ENCODE results near the gene JAG2. TPM values are rescaled to one million over a fixed set of nuclear protein-coding genes. Genes with fewer than 3 reads are reported as not detected.

The JAG2 gene
- 1.3 TPM in 2 replicates for total RNA-seq (2014; rRNA removed; shearing (Covaris generic))
- polyA plus RNA-seq (2015; cell fraction: cytosol; rRNA removed): 2.1 and 2.8 TPM in 2 replicates
- polyA plus RNA-seq (2015; cell fraction: nucleus; rRNA removed): 8.1 and 13.0 TPM in 2 replicates

GRCh38 chr14:105168496-105168978, at the start of gene JAG2:
Gene JAG2 (minus strand): TSS chr14:105168776. CDS start chr14:105168420, 356 bp downstream.
- DNase-seq (ENCODE audit: low read depth, low spot score): peak; percentile 44
- in situ Hi-C loops (cut with HindIII; ENCODE audit: low pct_unique_long_range_greater_than_20kb, low sequenced_read_pairs): no loop called here

- in situ Hi-C loops (cut with HindIII; ENCODE audit: low pct_unique_long_range_greater_than_20kb, low sequenced_read_pairs): no loop called here
- no peak for DNase-seq (ENCODE audit: low read depth, low spot score)
Observed at GRCh38 chr14:105217774-105218173, 49.2 kb upstream of the JAG2 start.

GRCh38 chr14:105216490-105217247, 48.1 kb upstream of the JAG2 start:
- DNase-seq (ENCODE audit: low read depth, low spot score): no peak
- in situ Hi-C loops (cut with HindIII; ENCODE audit: low pct_unique_long_range_greater_than_20kb, low sequenced_read_pairs): no loop called here

- DNase-seq (ENCODE audit: low read depth, low spot score): no peak
- in situ Hi-C loops (cut with HindIII; ENCODE audit: low pct_unique_long_range_greater_than_20kb, low sequenced_read_pairs): no loop called here
Observed at GRCh38 chr14:105215602-105216001, 47.0 kb upstream of the JAG2 start.

- in situ Hi-C loops (cut with HindIII; ENCODE audit: low pct_unique_long_range_greater_than_20kb, low sequenced_read_pairs): no loop called here
Observed at GRCh38 chr14:105214324-105214915, 45.8 kb upstream of the JAG2 start.

GRCh38 chr14:105213361-105213760, 44.8 kb upstream of the JAG2 start:
- no peak for DNase-seq (ENCODE audit: low read depth, low spot score)
- in situ Hi-C loops (cut with HindIII; ENCODE audit: low pct_unique_long_range_greater_than_20kb, low sequenced_read_pairs): no loop called here

More at GRCh38 chr14:105214324-105214915, 45.8 kb upstream of the JAG2 start:
- DNase-seq (ENCODE audit: low read depth, low spot score): no peak

- DNase-seq (ENCODE audit: low read depth, low spot score): no peak
- in situ Hi-C loops (cut with HindIII; ENCODE audit: low pct_unique_long_range_greater_than_20kb, low sequenced_read_pairs): no loop called here
Observed at GRCh38 chr14:105212541-105213300, 44.1 kb upstream of the JAG2 start.

- no peak for DNase-seq (ENCODE audit: low read depth, low spot score)
- in situ Hi-C loops (cut with HindIII; ENCODE audit: low pct_unique_long_range_greater_than_20kb, low sequenced_read_pairs): no loop called here
Observed at GRCh38 chr14:105211758-105212089, 43.1 kb upstream of the JAG2 start.

GRCh38 chr14:105211086-105211757, 42.6 kb upstream of the JAG2 start:
- DNase-seq (ENCODE audit: low read depth, low spot score): no peak
- in situ Hi-C loops (cut with HindIII; ENCODE audit: low pct_unique_long_range_greater_than_20kb, low sequenced_read_pairs): no loop called here

- DNase-seq (ENCODE audit: low read depth, low spot score): no peak
- in situ Hi-C loops (cut with HindIII; ENCODE audit: low pct_unique_long_range_greater_than_20kb, low sequenced_read_pairs): no loop called here
Observed at GRCh38 chr14:105210266-105211025, 41.9 kb upstream of the JAG2 start.

GRCh38 chr14:105209646-105210045, 41.1 kb upstream of the JAG2 start:
- DNase-seq (ENCODE audit: low read depth, low spot score): no peak
- in situ Hi-C loops (cut with HindIII; ENCODE audit: low pct_unique_long_range_greater_than_20kb, low sequenced_read_pairs): no loop called here

GRCh38 chr14:105209091-105209490, 40.5 kb upstream of the JAG2 start:
- DNase-seq (ENCODE audit: low read depth, low spot score): no peak
- in situ Hi-C loops (cut with HindIII; ENCODE audit: low pct_unique_long_range_greater_than_20kb, low sequenced_read_pairs): no loop called here

GRCh38 chr14:105208738-105209075, 40.1 kb upstream of the JAG2 start:
- in situ Hi-C loops (cut with HindIII; ENCODE audit: low pct_unique_long_range_greater_than_20kb, low sequenced_read_pairs): no loop called here
- no peak for DNase-seq (ENCODE audit: low read depth, low spot score)

- in situ Hi-C loops (cut with HindIII; ENCODE audit: low pct_unique_long_range_greater_than_20kb, low sequenced_read_pairs): no loop called here
- no peak for DNase-seq (ENCODE audit: low read depth, low spot score)
Observed at GRCh38 chr14:105207996-105208737, 39.6 kb upstream of the JAG2 start.

GRCh38 chr14:105207460-105207901, 38.9 kb upstream of the JAG2 start:
- in situ Hi-C loops (cut with HindIII; ENCODE audit: low pct_unique_long_range_greater_than_20kb, low sequenced_read_pairs): no loop called here
- DNase-seq (ENCODE audit: low read depth, low spot score): no peak

- DNase-seq (ENCODE audit: low read depth, low spot score): no peak
- in situ Hi-C loops (cut with HindIII; ENCODE audit: low pct_unique_long_range_greater_than_20kb, low sequenced_read_pairs): no loop called here
Observed at GRCh38 chr14:105206873-105207272, 38.3 kb upstream of the JAG2 start.

Data from SK-MEL-5 (cell line).